HPDE6-E6E7 (cell line): ENCODE data around the gene FAM131A.

Experiments used
- DNase-seq: peaks from one replicate; pipeline ENCODE4 v3.0.0; 2011; ENCODE audit warnings: missing footprints; ENCODE audit errors: extremely low spot score

The FAM131A gene

DNA sequence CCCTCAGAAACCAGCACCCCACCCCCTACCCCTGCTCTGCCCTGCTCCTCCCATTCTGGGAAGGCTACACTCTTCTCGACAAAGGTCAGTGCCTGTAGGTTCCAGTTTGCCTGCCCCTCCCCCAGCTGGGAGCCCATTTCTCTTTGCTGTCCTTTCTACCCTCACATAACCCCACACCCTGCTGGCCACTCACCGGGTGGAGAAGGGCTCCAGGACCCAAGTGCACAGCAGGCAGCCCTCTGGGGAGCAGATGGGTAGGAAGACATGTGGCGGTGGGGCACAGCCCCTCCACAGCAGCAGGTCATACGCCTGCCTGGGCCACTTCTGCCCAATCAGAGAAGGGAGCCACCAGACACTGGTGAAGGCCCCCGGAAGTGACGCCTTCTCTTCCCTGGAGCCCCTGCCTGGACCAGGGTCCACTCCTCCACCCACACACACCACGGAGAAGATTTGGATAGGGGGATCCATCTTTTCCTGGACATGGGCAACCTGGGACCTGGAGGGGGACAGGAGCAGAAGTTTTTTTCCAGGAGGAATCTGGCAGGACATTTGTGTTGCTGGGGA is 40.6 kb downstream of the FAM131A start, which contains the start of gene THPO:
Gene THPO (minus strand): TSS at position 326 of the 564 bp plus-strand sequence. CDS start 1,948 bp downstream, outside the sequence.
- DNase-seq: no peak

DNA sequence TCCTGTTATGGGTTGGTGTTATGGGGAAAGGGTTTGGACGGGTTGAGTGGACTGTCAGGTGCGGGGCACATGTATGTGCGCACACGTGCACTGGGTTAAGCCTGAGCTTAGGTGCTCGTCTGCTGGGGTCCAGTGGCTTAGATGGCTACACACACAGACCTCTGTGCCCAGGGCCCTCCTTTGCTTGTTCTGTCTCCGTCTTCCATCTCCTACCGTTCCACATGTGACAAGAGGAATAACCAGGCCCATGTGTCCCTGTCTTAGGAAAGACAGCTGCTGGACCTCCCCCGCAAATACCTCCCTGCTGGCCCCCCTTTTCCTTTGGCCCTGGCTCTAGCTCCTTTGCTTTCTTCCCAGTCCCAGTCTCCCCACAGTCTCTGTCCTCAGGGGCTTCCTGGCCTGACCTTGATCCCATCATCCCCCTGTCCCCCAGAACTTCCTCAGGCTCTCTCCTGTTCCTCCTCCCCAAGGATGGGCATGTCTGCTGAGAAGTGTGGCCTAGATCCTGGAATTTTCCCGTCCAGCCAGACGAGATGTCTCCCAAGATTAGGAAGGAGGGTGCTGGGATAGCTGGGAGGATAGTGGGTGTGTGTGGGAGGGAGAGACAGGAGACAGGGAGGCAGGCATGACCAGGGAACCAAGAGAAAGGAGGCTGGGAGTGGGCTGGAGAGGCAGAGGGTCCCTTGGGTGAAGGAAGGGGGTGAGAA is 41.4 kb downstream of the FAM131A start:
- DNase-seq: no peak

DNA sequence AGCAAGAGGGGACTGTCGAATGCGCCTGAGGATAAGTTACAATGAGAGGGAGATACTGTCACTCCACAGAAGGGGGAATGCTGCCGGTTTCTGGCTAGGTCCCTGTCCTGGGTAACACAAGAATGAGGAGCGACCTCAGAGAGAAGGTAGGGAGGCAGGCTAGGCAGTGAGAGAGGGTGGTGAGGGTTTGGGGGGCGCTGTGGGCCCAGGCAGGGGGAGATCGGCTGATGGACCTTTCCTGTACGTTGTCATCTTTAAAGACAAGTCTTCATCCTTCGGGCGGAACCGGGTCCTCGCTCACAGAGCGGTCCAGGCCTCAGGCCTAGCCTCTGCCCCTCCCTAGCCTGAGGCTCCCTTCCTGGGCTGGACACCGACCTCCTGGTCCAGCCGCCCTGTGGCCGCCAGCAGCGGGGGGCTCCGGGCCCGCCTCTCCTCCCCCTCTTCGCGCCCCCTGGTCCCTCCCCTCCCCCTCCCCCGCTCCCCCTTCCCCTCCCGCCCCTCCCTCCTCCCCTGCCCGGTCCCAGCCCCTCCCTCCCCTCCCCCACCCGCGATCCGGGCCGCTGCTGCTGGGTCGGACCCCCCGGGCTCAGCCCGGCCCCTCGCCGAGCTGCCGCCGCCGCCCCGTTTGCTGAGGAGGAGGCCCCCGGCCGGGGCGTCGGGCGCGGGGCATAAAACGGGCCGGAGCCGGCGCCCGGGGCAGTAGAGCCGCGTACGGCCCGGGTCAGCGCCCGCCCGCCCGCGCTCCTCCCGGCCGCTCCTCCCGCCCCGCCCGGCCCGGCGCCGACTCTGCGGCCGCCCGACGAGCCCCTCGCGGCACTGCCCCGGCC is 42.2 kb downstream of the FAM131A start, which contains the start of gene CHRD:
Gene CHRD (plus strand): TSS at position 697 of the 827 bp plus-strand sequence. CDS start 265 bp downstream, outside the sequence.
- no peak for DNase-seq

DNA sequence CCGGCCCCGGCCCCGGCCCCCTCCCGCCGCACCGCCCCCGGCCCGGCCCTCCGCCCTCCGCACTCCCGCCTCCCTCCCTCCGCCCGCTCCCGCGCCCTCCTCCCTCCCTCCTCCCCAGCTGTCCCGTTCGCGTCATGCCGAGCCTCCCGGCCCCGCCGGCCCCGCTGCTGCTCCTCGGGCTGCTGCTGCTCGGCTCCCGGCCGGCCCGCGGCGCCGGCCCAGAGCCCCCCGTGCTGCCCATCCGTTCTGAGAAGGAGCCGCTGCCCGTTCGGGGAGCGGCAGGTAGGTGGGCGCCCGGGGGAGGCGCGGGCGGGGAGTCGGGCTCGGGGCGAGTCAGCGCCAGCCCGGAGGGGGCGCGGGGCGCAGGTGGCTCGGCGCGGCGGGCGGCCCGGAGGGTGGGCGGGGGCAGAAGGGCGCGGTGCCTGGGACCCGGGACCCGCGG is 42.8 kb downstream of the FAM131A start:
- peak; percentile 53 for DNase-seq

DNA sequence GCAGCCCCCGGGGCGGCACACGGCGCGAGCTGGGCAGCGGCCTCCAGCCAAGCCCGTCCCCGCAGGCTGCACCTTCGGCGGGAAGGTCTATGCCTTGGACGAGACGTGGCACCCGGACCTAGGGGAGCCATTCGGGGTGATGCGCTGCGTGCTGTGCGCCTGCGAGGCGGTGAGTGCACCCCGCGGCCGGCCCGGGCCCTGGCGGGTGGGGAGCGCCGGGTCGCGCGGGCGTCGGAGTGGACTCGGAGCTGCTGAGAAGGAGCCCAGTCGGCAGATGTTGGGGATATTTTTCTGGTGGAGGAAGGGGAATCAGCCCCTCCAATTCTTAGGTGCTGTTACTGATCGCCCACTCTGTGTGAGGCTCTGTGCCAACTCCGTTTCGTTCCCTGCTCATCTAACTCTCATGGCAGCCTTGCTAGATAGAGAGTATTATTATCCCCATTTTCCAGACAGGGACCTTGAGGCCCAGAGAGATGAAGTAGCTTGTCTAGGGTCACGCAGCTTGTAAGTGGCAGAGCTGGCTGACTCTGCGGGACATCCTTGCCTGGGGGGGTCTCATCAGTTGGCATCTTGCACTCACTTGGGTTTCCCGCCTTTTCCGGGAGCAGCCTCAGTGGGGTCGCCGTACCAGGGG is 43.3 kb downstream of the FAM131A start:
- DNase-seq: no peak

DNA sequence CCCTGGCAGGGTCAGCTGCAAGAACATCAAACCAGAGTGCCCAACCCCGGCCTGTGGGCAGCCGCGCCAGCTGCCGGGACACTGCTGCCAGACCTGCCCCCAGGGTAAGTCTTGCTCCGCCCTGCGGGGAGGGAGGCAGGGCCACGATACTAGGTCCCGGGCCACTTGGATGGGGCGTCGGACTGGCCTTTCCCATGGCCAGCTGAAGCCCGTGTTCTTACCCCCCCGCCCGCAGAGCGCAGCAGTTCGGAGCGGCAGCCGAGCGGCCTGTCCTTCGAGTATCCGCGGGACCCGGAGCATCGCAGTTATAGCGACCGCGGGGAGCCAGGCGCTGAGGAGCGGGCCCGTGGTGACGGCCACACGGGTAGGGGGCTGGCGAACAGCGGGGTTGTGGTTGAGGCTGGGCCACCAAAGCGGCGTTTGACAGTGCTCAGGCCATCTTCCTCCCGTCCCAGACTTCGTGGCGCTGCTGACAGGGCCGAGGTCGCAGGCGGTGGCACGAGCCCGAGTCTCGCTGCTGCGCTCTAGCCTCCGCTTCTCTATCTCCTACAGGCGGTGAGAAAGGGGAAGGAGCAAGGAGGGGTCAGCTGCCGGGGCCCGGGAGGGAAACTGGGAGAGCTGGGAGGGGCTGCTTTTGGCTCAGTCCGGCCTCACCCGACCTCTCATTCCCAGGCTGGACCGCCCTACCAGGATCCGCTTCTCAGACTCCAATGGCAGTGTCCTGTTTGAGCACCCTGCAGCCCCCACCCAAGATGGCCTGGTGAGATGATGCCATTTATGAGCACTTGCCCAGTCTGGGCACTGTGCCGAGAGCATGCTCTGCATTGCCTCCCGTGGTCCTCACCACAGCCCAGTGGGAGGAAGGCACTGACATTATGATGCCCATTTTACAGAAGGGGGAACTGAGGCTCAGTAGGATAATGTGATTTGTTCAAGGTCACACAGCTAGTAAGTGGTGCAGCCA is 44.1 kb downstream of the FAM131A start:
- no peak for DNase-seq

DNA sequence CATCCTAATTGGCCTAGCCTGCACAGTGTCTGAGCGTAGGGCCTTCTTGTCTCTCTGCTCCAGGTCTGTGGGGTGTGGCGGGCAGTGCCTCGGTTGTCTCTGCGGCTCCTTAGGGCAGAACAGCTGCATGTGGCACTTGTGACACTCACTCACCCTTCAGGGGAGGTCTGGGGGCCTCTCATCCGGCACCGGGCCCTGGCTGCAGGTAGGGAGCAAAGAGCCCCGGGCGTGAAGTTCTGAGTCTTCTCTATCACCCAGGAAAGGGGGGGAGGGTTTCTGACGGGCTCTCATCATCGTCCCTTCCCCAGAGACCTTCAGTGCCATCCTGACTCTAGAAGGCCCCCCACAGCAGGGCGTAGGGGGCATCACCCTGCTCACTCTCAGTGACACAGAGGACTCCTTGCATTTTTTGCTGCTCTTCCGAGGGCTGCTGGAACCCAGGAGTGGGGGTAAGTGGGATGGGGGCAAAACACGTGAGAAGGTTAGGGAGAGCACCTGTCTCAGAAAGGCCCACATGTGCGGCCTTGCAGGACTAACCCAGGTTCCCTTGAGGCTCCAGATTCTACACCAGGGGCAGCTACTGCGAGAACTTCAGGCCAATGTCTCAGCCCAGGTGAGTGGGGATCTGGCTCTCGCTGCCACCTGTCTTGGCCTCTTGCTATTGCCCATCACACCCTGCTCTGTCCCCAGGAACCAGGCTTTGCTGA is 45.1 kb downstream of the FAM131A start:
- DNase-seq: no peak

DNA sequence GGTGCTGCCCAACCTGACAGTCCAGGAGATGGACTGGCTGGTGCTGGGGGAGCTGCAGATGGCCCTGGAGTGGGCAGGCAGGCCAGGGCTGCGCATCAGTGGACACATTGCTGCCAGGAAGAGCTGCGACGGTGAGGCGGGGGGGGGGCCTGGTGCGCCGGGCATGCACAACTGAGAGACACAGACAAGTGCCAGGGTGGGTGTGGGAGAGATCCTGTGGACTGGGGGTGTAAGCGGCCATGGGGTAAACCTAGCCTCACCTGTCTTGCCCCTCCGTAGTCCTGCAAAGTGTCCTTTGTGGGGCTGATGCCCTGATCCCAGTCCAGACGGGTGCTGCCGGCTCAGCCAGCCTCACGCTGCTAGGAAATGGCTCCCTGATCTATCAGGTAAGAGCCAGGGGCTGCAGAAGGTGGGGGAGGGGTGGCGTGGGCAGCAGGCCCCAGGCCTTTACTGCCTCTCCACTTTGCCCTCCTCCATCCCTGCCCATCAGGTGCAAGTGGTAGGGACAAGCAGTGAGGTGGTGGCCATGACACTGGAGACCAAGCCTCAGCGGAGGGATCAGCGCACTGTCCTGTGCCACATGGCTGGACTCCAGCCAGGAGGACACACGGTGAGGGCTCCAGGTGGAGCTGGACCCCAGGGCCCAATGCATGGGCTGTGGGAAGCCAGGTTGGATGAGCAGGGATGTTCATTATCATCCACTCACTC is 45.8 kb downstream of the FAM131A start:
- no peak for DNase-seq

DNA sequence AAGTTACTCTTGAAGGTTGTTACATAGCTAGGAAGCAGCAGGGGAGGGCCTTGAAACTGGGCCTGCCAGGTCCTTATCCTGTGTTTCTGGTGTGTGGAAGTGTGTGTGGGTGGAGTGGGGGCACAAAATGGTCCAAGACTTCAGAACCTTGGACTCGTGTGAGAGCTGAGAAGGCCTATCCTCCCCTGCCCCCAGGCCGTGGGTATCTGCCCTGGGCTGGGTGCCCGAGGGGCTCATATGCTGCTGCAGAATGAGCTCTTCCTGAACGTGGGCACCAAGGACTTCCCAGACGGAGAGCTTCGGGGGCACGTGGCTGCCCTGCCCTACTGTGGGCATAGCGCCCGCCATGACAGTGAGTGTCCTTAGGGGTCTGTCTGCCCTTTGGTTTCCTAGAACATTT is 46.9 kb downstream of the FAM131A start:
- DNase-seq: no peak

DNA sequence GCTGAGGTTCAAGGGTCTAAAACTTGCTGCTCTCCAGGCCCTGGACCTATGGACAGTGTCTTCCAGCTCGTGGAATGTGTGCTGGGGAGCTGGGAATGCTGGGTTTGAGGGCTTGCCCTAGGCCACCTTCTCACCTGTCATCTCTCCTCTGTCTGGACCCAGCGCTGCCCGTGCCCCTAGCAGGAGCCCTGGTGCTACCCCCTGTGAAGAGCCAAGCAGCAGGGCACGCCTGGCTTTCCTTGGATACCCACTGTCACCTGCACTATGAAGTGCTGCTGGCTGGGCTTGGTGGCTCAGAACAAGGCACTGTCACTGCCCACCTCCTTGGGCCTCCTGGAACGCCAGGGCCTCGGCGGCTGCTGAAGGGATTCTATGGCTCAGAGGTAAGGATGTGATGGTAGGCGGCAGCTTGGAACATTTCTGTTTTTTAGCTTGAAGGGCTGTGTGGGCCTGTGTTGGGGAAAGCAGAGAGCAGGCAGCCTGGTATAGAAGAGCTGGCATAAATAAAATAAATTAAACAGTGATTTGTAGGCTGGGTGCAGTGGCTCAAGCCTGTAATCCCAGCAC is 47.5 kb downstream of the FAM131A start:
- DNase-seq: no peak

DNA sequence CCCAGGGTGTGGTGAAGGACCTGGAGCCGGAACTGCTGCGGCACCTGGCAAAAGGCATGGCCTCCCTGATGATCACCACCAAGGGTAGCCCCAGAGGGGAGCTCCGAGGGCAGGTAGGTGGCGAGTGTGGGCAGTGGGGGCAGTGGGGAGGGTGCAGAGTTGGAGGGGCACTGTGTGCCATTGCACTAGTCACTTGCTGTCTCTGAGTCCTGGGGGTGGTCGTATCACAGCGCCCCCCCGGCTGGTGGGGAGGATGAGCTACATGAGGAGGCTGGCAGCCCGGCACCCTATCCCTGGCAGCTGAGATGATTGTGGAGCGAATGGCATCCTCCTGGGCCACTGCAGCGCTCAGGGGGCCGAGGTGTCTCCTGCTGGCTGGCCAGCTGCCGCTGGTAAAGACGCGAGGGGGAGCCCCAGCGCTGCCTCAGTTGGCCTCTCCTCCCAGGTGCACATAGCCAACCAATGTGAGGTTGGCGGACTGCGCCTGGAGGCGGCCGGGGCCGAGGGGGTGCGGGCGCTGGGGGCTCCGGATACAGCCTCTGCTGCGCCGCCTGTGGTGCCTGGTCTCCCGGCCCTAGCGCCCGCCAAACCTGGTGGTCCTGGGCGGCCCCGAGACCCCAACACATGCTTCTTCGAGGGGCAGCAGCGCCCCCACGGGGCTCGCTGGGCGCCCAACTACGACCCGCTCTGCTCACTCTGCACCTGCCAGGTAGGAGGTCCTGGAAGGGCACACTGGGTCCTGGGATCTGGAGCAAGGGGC is 48.8 kb downstream of the FAM131A start:
- DNase-seq: no peak

DNA sequence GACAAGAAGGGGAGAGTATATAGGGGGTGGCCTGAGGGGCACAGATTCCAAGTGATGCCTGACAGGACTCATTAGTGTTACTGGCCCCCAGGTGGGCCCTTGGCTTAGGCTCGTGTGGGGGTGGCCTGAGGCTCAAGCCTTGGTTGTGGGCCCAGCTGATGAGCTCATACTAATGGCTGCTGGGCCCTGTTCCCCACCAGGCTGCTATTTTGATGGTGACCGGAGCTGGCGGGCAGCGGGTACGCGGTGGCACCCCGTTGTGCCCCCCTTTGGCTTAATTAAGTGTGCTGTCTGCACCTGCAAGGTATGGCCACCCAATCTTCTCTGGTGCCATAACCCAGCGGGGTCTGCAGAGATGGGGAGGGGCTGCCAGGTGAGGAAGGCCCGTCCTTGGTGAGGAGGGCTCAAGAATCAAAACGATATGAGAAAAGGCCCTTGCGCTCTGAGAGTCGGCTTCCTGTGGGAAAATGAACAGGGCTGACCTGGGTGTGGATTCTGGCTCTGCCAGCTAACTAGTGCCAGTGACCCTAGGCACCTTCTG is 49.8 kb downstream of the FAM131A start:
- no peak for DNase-seq

DNA sequence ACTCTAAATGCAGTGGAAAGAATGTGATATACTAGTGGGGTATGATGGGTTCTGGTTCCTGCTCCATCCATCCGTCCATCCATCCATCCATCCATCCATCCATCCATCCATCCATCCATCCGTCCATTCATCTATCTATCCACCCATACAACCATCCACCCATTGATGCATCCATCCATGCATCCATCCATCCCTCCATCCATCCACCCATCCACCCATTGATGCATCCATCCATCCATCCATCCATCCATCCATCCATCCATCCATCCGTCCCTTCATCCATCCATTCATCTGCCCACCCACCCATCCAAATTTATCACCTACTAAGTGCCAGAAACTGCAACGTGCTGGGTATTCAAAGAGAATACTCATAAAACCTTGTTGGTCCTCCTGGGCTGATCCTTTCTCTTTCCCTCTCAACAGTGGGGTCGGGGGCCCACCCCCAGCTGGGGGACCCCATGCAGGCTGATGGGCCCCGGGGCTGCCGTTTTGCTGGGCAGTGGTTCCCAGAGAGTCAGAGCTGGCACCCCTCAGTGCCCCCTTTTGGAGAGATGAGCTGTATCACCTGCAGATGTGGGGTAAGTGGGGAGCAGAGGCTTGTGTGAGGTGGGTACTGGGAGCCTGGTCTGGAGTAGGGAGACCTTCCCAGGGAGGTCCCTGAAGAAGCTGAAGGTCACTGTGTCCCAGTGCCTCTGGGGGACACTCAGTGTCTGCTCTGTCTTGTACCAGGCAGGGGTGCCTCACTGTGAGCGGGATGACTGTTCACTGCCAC is 51.0 kb downstream of the FAM131A start:
- no peak for DNase-seq

DNA sequence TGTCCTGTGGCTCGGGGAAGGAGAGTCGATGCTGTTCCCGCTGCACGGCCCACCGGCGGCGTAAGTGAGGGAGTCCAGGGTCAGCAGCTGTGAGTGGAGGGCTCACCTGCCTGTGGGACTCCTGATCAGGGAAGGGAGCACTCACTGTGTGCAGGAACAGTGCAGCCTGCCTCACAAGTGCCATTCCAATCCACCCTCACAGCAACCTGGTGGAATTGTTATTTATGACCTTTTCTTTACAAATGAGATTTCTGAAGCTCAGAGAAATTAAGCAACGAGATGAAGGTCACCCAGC is 51.5 kb downstream of the FAM131A start:
- DNase-seq: no peak

DNA sequence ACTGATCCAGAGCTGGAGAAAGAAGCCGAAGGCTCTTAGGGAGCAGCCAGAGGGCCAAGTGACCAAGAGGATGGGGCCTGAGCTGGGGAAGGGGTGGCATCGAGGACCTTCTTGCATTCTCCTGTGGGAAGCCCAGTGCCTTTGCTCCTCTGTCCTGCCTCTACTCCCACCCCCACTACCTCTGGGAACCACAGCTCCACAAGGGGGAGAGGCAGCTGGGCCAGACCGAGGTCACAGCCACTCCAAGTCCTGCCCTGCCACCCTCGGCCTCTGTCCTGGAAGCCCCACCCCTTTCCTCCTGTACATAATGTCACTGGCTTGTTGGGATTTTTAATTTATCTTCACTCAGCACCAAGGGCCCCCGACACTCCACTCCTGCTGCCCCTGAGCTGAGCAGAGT is 52.0 kb downstream of the FAM131A start:
- DNase-seq: no peak

DNA sequence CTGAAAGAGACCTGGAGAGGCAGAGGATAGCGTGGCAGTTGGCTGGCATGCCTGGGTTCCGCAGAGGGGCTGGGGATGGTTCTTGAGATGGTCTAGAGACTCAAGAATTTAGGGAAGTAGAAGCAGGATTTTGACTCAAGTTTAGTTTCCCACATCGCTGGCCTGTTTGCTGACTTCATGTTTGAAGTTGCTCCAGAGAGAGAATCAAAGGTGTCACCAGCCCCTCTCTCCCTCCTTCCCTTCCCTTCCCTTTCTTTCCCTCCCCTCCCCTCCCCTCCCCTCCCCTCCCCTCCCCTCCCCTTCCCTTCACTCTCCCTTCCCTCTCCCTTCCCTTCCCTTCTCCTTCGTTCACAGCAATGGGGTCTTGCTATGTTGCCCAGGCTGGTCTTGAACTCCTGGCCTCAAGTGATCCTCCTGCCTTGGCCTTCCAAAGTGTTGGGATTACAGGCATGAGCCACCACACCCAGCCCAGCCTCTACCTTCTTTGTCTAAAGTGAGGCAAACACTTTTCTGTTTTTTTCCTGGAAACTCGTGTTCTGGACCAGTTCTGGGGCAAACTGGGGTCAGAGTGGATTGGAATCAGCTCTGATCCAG is 52.6 kb downstream of the FAM131A start:
- no peak for DNase-seq

DNA sequence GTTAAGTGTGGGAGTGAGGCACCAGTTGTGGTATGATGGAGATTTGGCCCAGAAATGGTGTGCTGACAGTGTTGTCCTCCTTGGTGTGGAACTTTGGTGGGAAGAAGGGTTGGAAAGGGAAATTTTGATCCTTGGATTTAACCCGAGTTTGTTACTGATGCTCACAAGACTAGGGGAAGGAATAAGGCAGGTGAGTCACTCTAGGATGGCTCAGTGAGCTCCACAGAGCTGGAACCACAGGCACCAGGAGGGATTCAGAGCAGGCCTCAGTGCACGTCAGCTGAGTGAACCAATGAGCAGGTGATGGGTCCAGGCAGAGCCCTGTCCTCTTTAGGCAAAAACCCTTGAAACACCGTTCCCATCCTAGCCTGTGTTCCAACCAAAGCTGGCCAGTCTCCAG is 53.9 kb downstream of the FAM131A start:
- no peak for DNase-seq
